ENCODE results near the gene AKT3.

Gene AKT3

GRCh38 chr1:243499711-243500110, 350.3 kb downstream of the AKT3 start:
- TF ChIP-seq CTCF (IDR thresholded peaks at IDR 0.05; ENCODE audit: low read depth, low read length): no peak
- DNase-seq (ENCODE audit: extremely low read depth, low read depth): no peak

- no peak for TF ChIP-seq CTCF (IDR thresholded peaks at IDR 0.05; ENCODE audit: low read depth, low read length)
- DNase-seq (ENCODE audit: extremely low read depth, low read depth): no peak
Observed at GRCh38 chr1:243499248-243499647, 350.8 kb downstream of the AKT3 start.

GRCh38 chr1:243497939-243498681, 351.9 kb downstream of the AKT3 start:
- DNase-seq (ENCODE audit: extremely low read depth, low read depth): no peak
- TF ChIP-seq CTCF (IDR thresholded peaks at IDR 0.05; ENCODE audit: low read depth, low read length): no peak

- DNase-seq (ENCODE audit: extremely low read depth, low read depth): no peak
- no peak for TF ChIP-seq CTCF (IDR thresholded peaks at IDR 0.05; ENCODE audit: low read depth, low read length)
Observed at GRCh38 chr1:243496806-243497205, 353.2 kb downstream of the AKT3 start.

GRCh38 chr1:243496187-243496646, 353.8 kb downstream of the AKT3 start:
- TF ChIP-seq CTCF (IDR thresholded peaks at IDR 0.05; ENCODE audit: low read depth, low read length): no peak
- DNase-seq (ENCODE audit: extremely low read depth, low read depth): no peak

GRCh38 chr1:243495442-243496186, 354.4 kb downstream of the AKT3 start:
- TF ChIP-seq CTCF (IDR thresholded peaks at IDR 0.05; ENCODE audit: low read depth, low read length): no peak
- DNase-seq (ENCODE audit: extremely low read depth, low read depth): no peak

GRCh38 chr1:243494741-243495431, 355.2 kb downstream of the AKT3 start:
- DNase-seq (ENCODE audit: extremely low read depth, low read depth): no peak
- no peak for TF ChIP-seq CTCF (IDR thresholded peaks at IDR 0.05; ENCODE audit: low read depth, low read length)
